Progenitor cell of endocrine pancreas (in vitro differentiated cells): ENCODE measurements around the gene ACD. TPM values are rescaled to one million over a fixed set of nuclear protein-coding genes. Genes with fewer than 3 reads are reported as not detected.

ENCODE experiments used
- DNase-seq: peaks from one replicate; pipeline ENCODE4 v3.0.0; 2021; ENCODE audit warnings: low spot score; ENCODE audit not compliant: unreplicated experiment
- H3K27ac Mint-ChIP-seq: 2 replicates; pipeline ENCODE4 v1.8.0; 2021; ENCODE audit warnings: mild to moderate bottlenecking, moderate library complexity, mixed read lengths
- H3K27me3 Mint-ChIP-seq: 2 replicates; pipeline ENCODE4 v1.8.0; 2021; ENCODE audit warnings: mixed read lengths
- H3K36me3 Mint-ChIP-seq: 2 replicates; pipeline ENCODE4 v1.8.0; 2022; ENCODE audit warnings: mixed read lengths; ENCODE audit not compliant: insufficient read depth
- H3K4me1 Mint-ChIP-seq: 2 replicates; pipeline ENCODE4 v1.8.0; 2021; ENCODE audit warnings: low read depth, mixed read lengths
- H3K4me3 Mint-ChIP-seq: 2 replicates; pipeline ENCODE4 v1.8.0; 2021; ENCODE audit warnings: low read depth, mild to moderate bottlenecking, moderate library complexity, mixed read lengths
- H3K9me3 Mint-ChIP-seq: 2 replicates; pipeline ENCODE4 v1.8.0; 2021; ENCODE audit warnings: low read depth, mixed read lengths
- CTCF ChIP-seq: fragments of 200-600 bp; sonication (generic); IDR thresholded peaks from one replicate; pipeline ENCODE4 v1.5.0; 2021; ENCODE audit warnings: antibody characterized with exemption, mild to moderate bottlenecking; ENCODE audit not compliant: unreplicated experiment
- total RNA-seq: library from RNA; stranded (reverse); gene quantifications from 2 replicates; pipeline ENCODE4 v1.2.1, GENCODE V29; 2021

ACD gene
- total RNA-seq, 1 donor from 2014 or later, result 32.7 TPM

GRCh38 chr16:67648764-67649407 is 11.2 kb downstream of the ACD start:
- H3K27ac Mint-ChIP-seq, result no peak overlapping the region
- H3K9me3 Mint-ChIP-seq, result no peaks in the 10 kb centered on the region
- DNase-seq, result no peak
- peaks cover 48% of the 10 kb centered on the region for H3K27me3 Mint-ChIP-seq
- peaks cover 4% of the 10 kb centered on the region for H3K4me1 Mint-ChIP-seq
- no peaks in the 10 kb centered on the region for H3K36me3 Mint-ChIP-seq
- no peak for TF ChIP-seq CTCF
- H3K4me3 Mint-ChIP-seq, result no peak overlapping the region

GRCh38 chr16:67648088-67648763 is 11.8 kb downstream of the ACD start:
- Mint-ChIP-seq H3K27ac (no peak overlapping the region), H3K27me3 (peaks cover 47% of the 10 kb centered on the region), H3K9me3 (no peaks in the 10 kb centered on the region), H3K4me1 (peaks cover 2% of the 10 kb centered on the region), H3K36me3 (no peaks in the 10 kb centered on the region), H3K4me3 (no peak overlapping the region)
- no peak for TF ChIP-seq CTCF
- no peak for DNase-seq

GRCh38 chr16:67647681-67648080 is 12.4 kb downstream of the ACD start:
- DNase-seq, result no peak
- Mint-ChIP-seq H3K9me3 (no peaks in the 10 kb centered on the region), H3K27ac (no peak overlapping the region), H3K4me1 (peaks cover 2% of the 10 kb centered on the region), H3K27me3 (peaks cover 47% of the 10 kb centered on the region), H3K4me3 (no peak overlapping the region), H3K36me3 (no peaks in the 10 kb centered on the region)
- no peak for TF ChIP-seq CTCF

GRCh38 chr16:67647111-67647651 is 12.9 kb downstream of the ACD start:
- no peaks in the 10 kb centered on the region for H3K36me3 Mint-ChIP-seq

More at GRCh38 chr16:67647111-67647651, 12.9 kb downstream of the ACD start:
- H3K4me3 Mint-ChIP-seq, result no peak overlapping the region
- H3K27ac Mint-ChIP-seq, result no peak overlapping the region
- peaks cover 45% of the 10 kb centered on the region for H3K27me3 Mint-ChIP-seq
- DNase-seq, result no peak
- peaks cover 2% of the 10 kb centered on the region for H3K4me1 Mint-ChIP-seq
- TF ChIP-seq CTCF, result no peak
- H3K9me3 Mint-ChIP-seq, result no peaks in the 10 kb centered on the region
